Glutamatergic neuron (in vitro differentiated cells): ENCODE measurements around the gene PGPEP1. TPM values are rescaled to one million over a fixed set of nuclear protein-coding genes. Genes with fewer than 3 reads are reported as not detected.

Experiments used
- DNase-seq: peaks from one replicate; pipeline ENCODE4 v3.0.0; 2022
- H3K27ac Mint-ChIP-seq: one replicate; pipeline ENCODE4 v1.8.0; 2020; ENCODE audit warnings: mild to moderate bottlenecking, mixed read lengths, inconsistent platforms; ENCODE audit not compliant: unreplicated experiment
- H3K27me3 Mint-ChIP-seq: one replicate; pipeline ENCODE4 v1.8.0; 2020; ENCODE audit warnings: mild to moderate bottlenecking, moderate library complexity, mixed read lengths, inconsistent platforms; ENCODE audit not compliant: unreplicated experiment
- H3K36me3 Mint-ChIP-seq: one replicate; pipeline ENCODE4 v1.8.0; 2020; ENCODE audit warnings: mild to moderate bottlenecking, mixed read lengths, inconsistent platforms; ENCODE audit not compliant: unreplicated experiment
- H3K4me1 Mint-ChIP-seq: one replicate; pipeline ENCODE4 v1.8.0; 2020; ENCODE audit warnings: mild to moderate bottlenecking, low read depth, mixed read lengths, inconsistent platforms; ENCODE audit not compliant: unreplicated experiment
- H3K4me3 Mint-ChIP-seq: one replicate; pipeline ENCODE4 v1.8.0; 2020; ENCODE audit warnings: mild to moderate bottlenecking, mixed read lengths, inconsistent platforms; ENCODE audit not compliant: unreplicated experiment
- H3K9me3 Mint-ChIP-seq: one replicate; pipeline ENCODE4 v1.8.0; 2020; ENCODE audit warnings: mild to moderate bottlenecking, moderate library complexity, mixed read lengths, inconsistent platforms; ENCODE audit not compliant: unreplicated experiment
- CTCF ChIP-seq: fragments of 200-600 bp; sonication (generic); IDR thresholded peaks from one replicate; pipeline ENCODE4 v1.5.0; 2021; ENCODE audit not compliant: partially characterized antibody, unreplicated experiment
- total RNA-seq: library from RNA; stranded (reverse); fragmentation: NEBNext Ultra II Directional; extraction: Animal tissue kit (Norgen Biotek cat#: 25700); gene quantifications from one replicate; pipeline ENCODE4 v1.2.1, GENCODE V29; 2021; ENCODE audit not compliant: unreplicated experiment

Gene PGPEP1
- total RNA-seq, 1 donor from 2014 or later: 25.6 TPM

DNA sequence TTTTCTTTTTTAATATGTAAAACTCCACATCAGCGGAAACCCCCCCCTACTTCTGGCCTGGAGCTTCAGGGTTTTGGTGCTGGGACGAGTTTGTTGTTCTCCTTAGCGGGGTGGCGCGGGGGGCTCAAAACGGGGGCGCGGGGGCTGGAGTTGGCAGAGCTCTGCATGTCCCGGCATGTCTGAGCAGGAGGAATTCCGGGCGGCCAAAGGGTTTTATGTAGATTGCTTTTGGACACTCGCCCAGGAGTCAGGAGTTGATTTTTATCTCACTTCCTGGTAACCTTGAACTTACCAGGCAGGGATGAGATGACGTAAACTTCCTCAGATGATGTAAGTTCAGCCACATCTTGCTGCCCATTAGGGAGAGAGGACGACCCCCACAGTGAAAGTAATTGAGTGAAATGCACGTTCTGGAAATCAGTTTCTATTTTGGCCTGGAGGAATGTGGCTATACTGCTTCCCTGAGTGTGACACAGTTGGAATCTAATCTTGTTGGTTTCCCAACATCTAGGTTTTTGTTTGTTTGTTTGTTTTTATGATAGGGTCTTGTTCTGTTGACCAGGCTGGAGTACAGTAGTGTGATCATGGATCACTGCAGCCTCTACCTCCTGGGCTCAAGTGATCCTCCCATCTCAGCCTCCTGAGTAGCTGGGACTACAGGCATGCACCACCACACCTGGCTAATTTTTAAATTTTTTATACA, 24.6 kb downstream of the PGPEP1 start:
- Mint-ChIP-seq H3K9me3 (peaks cover 10% of the 10 kb centered on the region), H3K27ac (peak overlapping the region; percentile 52), H3K4me1 (peaks cover 6% of the 10 kb centered on the region), H3K27me3 (peaks cover 4% of the 10 kb centered on the region), H3K4me3 (no peak overlapping the region), H3K36me3 (peaks cover 6% of the 10 kb centered on the region)
- no peak for TF ChIP-seq CTCF
- no peak for DNase-seq

- TF ChIP-seq CTCF: no peak
- H3K27ac Mint-ChIP-seq: no peak overlapping the region
- DNase-seq: no peak
- H3K27me3 Mint-ChIP-seq: peaks cover 4% of the 10 kb centered on the region
- peaks cover 6% of the 10 kb centered on the region for H3K4me1 Mint-ChIP-seq
- H3K9me3 Mint-ChIP-seq: peaks cover 10% of the 10 kb centered on the region
- H3K36me3 Mint-ChIP-seq: peaks cover 6% of the 10 kb centered on the region
- H3K4me3 Mint-ChIP-seq: no peak overlapping the region
These were observed 25.6 kb downstream of the PGPEP1 start for GRCh38 chr19:18366021-18366435.

- peaks cover 7% of the 10 kb centered on the region for H3K4me1 Mint-ChIP-seq
- H3K9me3 Mint-ChIP-seq: peaks cover 10% of the 10 kb centered on the region
- H3K4me3 Mint-ChIP-seq: no peak overlapping the region
- DNase-seq: peak; percentile 61
- peaks cover 4% of the 10 kb centered on the region for H3K27me3 Mint-ChIP-seq
- TF ChIP-seq CTCF: no peak
- H3K36me3 Mint-ChIP-seq: peaks cover 4% of the 10 kb centered on the region
- H3K27ac Mint-ChIP-seq: peak overlapping the region; percentile 43
These were observed 28.3 kb downstream of the PGPEP1 start for GRCh38 chr19:18368504-18369222.

DNA sequence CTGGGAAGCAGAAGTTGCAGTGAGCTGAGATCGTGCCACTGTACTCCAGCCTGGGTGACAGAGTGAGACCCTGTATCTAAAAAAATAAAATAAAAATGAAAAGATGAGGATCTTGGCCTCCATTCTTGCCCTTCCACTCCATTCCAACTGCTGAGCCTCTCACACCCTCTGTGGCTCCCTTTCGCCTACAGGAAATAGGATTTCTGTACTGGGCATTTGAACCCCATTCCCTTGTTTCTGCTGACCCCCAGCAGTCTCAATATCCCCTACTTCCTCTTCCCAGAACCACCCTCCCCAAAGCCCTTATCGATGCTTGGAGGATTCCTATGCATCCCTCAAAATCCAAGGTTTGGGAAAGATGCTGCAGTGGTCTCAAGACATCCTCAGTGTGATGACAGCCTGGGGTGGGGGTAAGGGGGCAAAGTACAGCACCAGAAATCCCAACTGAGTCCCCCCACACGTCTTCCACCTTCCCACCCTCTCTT, 33.1 kb downstream of the PGPEP1 start:
- peak overlapping the region; percentile 47 for H3K4me3 Mint-ChIP-seq
- H3K9me3 Mint-ChIP-seq: peaks cover 7% of the 10 kb centered on the region
- peaks cover 4% of the 10 kb centered on the region for H3K27me3 Mint-ChIP-seq
- peak overlapping the region; percentile 89 for H3K27ac Mint-ChIP-seq
- H3K4me1 Mint-ChIP-seq: peaks cover 9% of the 10 kb centered on the region
- DNase-seq: no peak
- no peak for TF ChIP-seq CTCF
- H3K36me3 Mint-ChIP-seq: no peaks in the 10 kb centered on the region
